GM20431 (cell line): Measurements from ENCODE around the gene CDK14.
"Not testable (repeated sequence)": the region's sequence is repeated elsewhere in the genome, so short reads cannot be mapped to it uniquely, and the experiment has no call there.

Source experiments
- in situ Hi-C: fragments of 300-500 bp; cut with MseI, MboI; formaldehyde crosslinking; loops from one replicate; pipeline ENCODE4 v1.15.0; 2020; ENCODE audit warnings: low sequenced_read_pairs; ENCODE audit not compliant: unreplicated experiment

CDK14 gene

GRCh38 chr7:90772410-90772809 is 176.3 kb downstream of the CDK14 start:
- in situ Hi-C loops = no loop called here

GRCh38 chr7:90773269-90773668 is 177.1 kb downstream of the CDK14 start:
- in situ Hi-C loops = no loop called here

DNA sequence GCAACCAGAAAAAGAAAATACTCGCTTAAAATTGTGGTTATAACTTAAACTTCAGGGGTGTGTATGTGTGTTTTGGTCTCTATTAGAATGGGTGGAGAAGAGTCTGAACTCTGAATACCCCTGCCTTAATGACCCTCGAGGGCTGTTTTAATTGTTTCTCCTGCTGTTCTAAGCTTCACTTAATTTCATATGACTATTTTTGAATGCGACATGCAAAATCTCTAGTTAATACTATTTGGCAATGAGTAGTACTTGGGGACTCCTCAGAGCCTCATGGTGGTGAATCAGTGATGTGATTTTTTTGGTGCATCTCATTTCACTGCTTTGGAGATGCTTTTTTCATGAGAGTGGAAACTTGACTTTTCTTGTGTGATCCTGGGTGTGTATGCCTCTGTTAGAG is 178.6 kb downstream of the CDK14 start:
- in situ Hi-C loops = no loop called here

GRCh38 chr7:90775383-90775965 is 179.4 kb downstream of the CDK14 start:
- in situ Hi-C loops = no loop called here

GRCh38 chr7:90777041-90777440 is 180.9 kb downstream of the CDK14 start:
- in situ Hi-C loops = no loop called here

GRCh38 chr7:90777465-90777864 is 181.3 kb downstream of the CDK14 start:
- in situ Hi-C loops = no loop called here

DNA sequence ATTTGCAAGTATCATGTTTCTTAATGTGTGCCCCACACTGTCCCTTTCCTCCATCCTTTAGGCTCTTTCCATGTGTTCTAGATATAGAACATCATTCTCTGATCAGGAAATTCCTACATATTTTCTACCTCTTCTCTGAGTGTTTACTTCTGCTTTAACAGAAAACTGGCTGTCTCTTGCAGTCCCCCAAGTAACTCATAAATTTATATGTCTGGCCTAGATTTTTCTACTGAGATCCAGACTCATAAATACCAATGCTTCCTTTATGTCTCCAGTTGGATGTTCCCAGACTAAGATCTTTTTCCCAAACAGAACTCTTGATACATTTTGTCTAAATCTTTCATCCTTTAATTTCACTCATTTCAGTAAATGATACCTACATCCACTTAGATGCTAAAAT is 181.8 kb downstream of the CDK14 start:
- in situ Hi-C loops = no loop called here

DNA sequence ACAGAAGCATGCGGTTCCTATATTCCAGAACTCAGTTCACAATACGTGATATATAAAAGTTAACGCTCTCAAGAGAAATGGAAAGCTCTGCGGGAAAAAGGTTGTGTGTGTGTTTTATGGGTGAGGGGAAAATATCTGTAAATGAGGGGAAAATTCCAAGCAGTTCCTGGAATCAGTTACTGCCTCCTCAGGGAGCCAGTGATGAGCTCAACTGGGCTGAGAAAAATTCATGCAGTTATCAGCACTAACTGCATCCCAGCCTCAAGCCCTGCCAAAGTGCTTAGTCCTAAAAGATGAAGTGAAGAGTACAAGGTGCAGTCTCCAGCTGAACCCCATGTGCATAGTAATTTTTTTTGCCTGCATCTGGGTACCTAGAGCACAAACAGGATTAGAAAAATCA is 191.9 kb downstream of the CDK14 start:
- in situ Hi-C loops = no loop called here

DNA sequence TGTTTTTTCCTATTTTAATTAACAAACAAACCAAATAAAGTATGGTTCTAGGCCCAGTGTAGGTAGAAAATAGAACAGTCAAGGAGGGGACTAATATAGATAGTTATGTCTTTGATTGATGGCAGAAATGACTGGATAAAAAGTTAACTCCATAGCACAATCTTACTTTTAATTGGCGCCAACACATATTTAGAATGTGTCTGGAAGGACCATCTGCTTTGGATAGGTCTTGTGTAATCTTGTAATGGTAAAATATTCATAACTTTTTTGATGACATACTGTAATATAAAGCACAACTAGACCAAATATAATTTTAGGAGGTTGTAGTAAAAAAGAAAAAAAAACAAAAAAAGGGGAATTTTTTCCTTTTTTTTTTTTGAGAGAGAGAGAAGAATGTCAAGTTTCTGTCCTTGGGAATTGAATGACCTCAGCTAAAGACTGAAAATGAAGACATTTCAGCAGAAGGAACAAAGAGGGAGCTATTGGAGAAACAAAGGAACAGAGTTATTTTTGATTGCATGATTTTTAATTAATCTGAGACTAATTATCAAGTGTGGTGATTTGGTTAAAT is 193.7 kb downstream of the CDK14 start:
- in situ Hi-C loops = no loop called here

GRCh38 chr7:90791596-90791995 is 195.5 kb downstream of the CDK14 start:
- in situ Hi-C loops = no loop called here

- in situ Hi-C loops = no loop called here
Observed at GRCh38 chr7:90792301-90792700, 196.2 kb downstream of the CDK14 start.

DNA sequence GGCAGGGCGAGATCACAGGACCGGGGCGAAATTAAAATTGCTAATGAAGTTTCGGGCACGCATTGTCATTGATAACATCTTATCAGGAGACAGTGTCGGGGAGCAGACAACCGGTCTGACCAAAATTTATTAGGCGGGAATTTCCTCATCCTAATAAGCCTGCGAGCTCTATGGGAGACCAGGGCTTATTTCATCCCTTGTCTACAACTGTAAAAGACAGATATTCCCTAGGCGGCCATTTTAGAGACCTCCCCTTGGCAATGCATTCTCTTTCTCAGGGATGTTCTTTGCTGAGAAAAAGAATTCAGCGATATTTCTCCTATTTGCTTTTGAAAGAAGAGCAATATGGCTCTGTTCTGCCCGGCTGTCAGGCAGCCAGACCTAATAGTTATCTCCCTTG is 198.1 kb downstream of the CDK14 start:
- in situ Hi-C loops = not testable (repeated sequence)

GRCh38 chr7:90797596-90797995 is 201.5 kb downstream of the CDK14 start:
- in situ Hi-C loops = no loop called here

DNA sequence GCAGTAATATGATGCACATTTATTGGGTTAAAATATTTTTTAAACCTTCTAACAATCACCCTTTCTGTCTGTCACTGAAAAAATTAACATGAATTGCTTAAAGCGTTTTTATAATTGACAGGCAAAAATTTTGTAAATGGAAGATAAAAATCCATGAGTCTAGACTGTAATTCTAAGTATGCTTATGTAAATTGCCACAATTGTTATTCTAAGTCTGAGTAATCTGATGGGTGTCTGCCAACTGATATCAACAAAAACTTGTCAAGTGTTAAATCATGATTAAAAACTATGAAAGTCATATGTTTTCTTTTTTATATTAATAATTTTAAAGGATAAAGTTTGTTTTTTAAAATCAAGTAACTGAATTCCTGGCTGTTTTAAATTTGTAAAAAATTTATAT is 208.2 kb downstream of the CDK14 start:
- in situ Hi-C loops = no loop called here

GRCh38 chr7:90815552-90815951 is 219.4 kb downstream of the CDK14 start:
- in situ Hi-C loops = not testable (repeated sequence)

DNA sequence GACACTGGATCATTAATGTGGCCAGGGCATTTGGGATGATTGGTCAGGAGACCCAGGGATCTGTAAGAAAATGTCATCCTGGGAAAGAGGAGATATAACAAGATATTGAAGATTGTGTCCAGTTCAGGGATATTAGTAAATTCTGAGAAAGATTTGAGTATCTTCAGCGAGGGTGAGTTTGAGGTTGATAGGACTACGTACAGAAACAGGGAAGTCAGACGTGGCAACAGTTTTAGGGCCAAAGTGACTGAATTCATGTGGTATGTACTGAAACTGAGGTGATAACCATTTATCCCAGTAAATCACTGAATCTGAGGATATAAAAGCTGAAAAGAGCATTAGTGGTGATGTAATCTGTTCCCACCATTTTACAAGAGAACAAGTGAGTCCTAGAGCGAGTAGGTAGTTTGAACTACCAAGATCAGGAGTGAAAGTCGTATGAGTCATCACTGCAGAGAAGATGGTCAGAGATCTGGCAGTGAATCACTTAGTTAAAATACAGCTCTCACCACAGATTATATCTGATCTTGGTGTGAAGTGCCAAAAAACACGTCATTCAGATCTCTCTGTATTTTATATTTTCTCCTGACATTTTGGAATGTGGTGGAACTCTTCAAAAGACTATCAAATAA is 220.5 kb downstream of the CDK14 start:
- in situ Hi-C loops = no loop called here

DNA sequence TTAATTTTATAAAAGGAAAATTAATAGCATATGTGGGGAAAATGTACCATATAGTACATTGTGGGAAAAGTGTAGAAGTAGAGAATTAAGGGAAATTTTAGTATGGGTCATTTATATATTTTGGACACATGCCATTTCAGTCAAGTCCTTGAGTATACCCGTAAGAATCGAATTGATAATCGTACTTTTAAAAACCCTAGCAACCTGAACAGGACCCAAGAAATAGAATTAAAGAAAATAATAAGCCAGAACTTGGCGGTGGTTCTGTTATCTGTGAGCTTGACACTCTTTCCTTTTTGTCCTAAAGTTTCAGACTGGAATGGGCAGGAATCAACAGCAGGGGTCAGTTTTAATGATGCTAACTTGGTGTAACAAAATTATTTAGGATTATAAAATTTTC is 221.0 kb downstream of the CDK14 start:
- in situ Hi-C loops = no loop called here

DNA sequence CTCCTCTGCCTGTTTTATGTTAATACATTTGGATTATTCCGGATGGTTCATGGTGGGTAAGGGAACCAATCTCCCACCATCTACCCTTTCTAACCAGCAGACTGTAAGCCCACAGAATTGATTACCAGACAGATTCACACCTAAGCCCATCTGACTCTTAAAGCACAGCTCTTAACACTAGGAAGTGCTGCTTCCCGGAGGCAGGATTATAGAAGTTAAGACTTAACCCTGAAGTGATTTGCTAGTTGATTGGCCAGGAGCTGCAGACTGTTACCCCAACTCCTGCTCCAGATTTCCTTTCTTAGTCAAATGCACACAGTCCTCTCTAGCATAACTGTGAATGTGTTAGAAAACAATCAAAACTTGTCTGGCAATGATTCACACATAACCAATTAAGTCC is 221.7 kb downstream of the CDK14 start:
- in situ Hi-C loops = no loop called here

DNA sequence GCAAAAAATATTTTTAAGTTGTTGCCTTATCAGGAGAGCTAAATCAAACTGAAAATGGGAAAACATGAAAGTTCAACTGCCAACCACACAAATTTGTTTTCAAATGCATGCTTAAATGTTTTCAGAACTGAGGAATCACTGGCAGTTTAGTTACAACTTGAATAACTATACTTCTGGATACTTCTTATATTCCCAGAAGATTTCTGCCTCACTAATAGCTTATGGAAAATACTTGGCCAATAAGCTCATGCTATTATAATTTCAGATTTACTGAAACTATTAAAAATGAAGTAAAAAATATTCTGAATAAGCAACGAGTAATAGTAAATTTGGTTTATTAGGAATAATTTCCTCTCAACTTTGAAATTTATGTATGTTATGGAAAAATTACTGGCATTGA is 222.2 kb downstream of the CDK14 start:
- in situ Hi-C loops = no loop called here

DNA sequence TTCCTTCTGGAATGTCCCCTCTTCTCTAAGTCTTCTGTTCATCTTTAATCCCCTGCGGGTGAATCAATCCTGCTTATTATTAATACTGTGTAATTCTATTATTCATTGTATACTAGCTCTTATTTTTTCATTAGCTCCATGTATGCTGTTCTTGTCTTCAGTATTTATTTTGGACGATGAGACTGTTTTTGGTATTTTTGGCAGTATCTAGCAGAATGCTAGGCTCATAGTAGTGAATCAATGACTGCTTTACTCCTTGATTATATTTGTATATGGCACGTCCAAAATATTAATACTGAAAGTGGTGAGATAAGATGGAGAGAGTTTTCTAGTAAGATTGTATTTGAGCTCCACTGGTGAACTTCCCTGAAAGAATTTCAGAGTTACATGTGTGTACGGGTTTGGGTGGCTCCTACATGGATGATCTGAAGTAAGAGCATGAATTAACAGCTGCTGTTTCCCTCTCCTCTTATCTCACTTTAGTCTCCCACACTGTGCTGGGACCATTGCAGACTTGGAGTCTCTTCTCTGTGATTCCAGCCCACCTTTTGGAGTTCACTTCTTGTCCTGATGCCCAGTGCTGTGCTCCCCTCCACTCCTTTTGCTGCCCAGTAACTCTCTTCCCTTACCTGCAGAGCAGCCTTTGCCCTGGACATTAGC is 226.0 kb downstream of the CDK14 start:
- in situ Hi-C loops = no loop called here
